WTC11 (cell line): ENCODE measurements around the gene TLCD1. TPM values are rescaled to one million over a fixed set of nuclear protein-coding genes. Genes with fewer than 3 reads are reported as not detected.
A peak's percentile ranks its signal among the peaks of the same experiment; 100 is the strongest.
"Not testable (repeated sequence)": the region's sequence is repeated elsewhere in the genome, so short reads cannot be mapped to it uniquely, and the experiment has no call there.

Experiments used
- ATAC-seq: fragments of 200-7000 bp; cut with Tn5 transposase; 2 replicates; pipeline ENCODE4 v1.10.0; 2021; ENCODE audit warnings: mild to moderate bottlenecking, moderate library complexity
- CTCF ChIA-PET: fragments of 300-600 bp; sonication (Branson Sonifier 250); formaldehyde crosslinking; loops from one replicate; lab custom pipeline; 2021; ENCODE audit warnings: antibody characterized with exemption; lab: Charles Lee
- POLR2A ChIA-PET: fragments of 350-600 bp; sonication (Branson Sonifier 250); formaldehyde crosslinking; loops from one replicate; lab custom pipeline; 2021; ENCODE audit warnings: antibody characterized with exemption; lab: Charles Lee
- DNase-seq: peaks from one replicate; pipeline ENCODE4 v3.0.0; 2021; ENCODE audit warnings: low spot score
- H3K27ac Mint-ChIP-seq: 2 replicates; pipeline ENCODE4 v1.8.0; 2021; ENCODE audit warnings: mixed read lengths
- H3K27me3 Mint-ChIP-seq: 2 replicates; pipeline ENCODE4 v1.8.0; 2021; ENCODE audit warnings: low read depth, mild to moderate bottlenecking, moderate library complexity, mixed read lengths
- H3K36me3 Mint-ChIP-seq: 2 replicates; pipeline ENCODE4 v1.8.0; 2021; ENCODE audit warnings: mixed read lengths
- H3K4me1 Mint-ChIP-seq: 2 replicates; pipeline ENCODE4 v1.8.0; 2022; ENCODE audit warnings: mixed read lengths
- H3K4me3 Mint-ChIP-seq: 2 replicates; pipeline ENCODE4 v1.8.0; 2021; ENCODE audit warnings: mild to moderate bottlenecking, moderate library complexity, mixed read lengths
- H3K9me3 Mint-ChIP-seq: 2 replicates; pipeline ENCODE4 v1.8.0; 2021; ENCODE audit warnings: mixed read lengths
- AFF4 ChIP-seq: sonication (generic); formaldehyde crosslinking; IDR thresholded peaks from 2 replicates; pipeline ENCODE4 v1.8.1; 2023; ENCODE audit warnings: mild to moderate bottlenecking, missing genetic modification reagents, borderline replicate concordance
- ATF1 ChIP-seq: sonication (generic); formaldehyde crosslinking; IDR thresholded peaks from 2 replicates; pipeline ENCODE4 v1.8.1; 2023; ENCODE audit warnings: mild to moderate bottlenecking, moderate library complexity, missing genetic modification reagents
- ATF6 ChIP-seq: sonication (generic); formaldehyde crosslinking; IDR thresholded peaks from 2 replicates; pipeline ENCODE4 v1.8.1; 2023; ENCODE audit warnings: mild to moderate bottlenecking, missing genetic modification reagents
- CREB1 ChIP-seq: sonication (generic); formaldehyde crosslinking; IDR thresholded peaks from 2 replicates; pipeline ENCODE4 v1.8.0; 2023; ENCODE audit warnings: mild to moderate bottlenecking, missing genetic modification reagents
- E2F5 ChIP-seq: sonication (generic); formaldehyde crosslinking; IDR thresholded peaks from 2 replicates; pipeline ENCODE4 v1.8.1; 2022; ENCODE audit warnings: mild to moderate bottlenecking, moderate library complexity, missing genetic modification reagents
- ETV6 ChIP-seq: sonication (generic); formaldehyde crosslinking; IDR thresholded peaks from 2 replicates; pipeline ENCODE4 v1.8.1; 2022; ENCODE audit warnings: mild to moderate bottlenecking, missing genetic modification reagents
- FOXK1 ChIP-seq: sonication (generic); formaldehyde crosslinking; IDR thresholded peaks from 2 replicates; pipeline ENCODE4 v1.8.0; 2022; ENCODE audit warnings: mild to moderate bottlenecking, moderate library complexity, missing genetic modification reagents
- GRHL2 ChIP-seq: fragments of 250-450 bp; sonication (Bioruptor Pico); IDR thresholded peaks from 2 replicates; pipeline ENCODE4 v1.8.0; 2022; ENCODE audit warnings: mild to moderate bottlenecking, moderate library complexity; ENCODE audit not compliant: insufficient replicate concordance, severe bottlenecking
- JUN ChIP-seq: sonication (generic); formaldehyde crosslinking; IDR thresholded peaks from 2 replicates; pipeline ENCODE4 v1.8.0; 2023; ENCODE audit warnings: mild to moderate bottlenecking, missing genetic modification reagents
- MAX ChIP-seq: sonication (generic); formaldehyde crosslinking; IDR thresholded peaks from 2 replicates; pipeline ENCODE4 v1.8.0; 2022; ENCODE audit warnings: mild to moderate bottlenecking, missing genetic modification reagents
- MLX ChIP-seq: sonication (generic); formaldehyde crosslinking; IDR thresholded peaks from 2 replicates; pipeline ENCODE4 v1.8.1; 2023; ENCODE audit warnings: mild to moderate bottlenecking, missing genetic modification reagents, moderate library complexity
- MYBL2 ChIP-seq: sonication (generic); formaldehyde crosslinking; IDR thresholded peaks from 2 replicates; pipeline ENCODE4 v1.8.1; 2023; ENCODE audit warnings: mild to moderate bottlenecking, moderate library complexity, missing genetic modification reagents
- PREB ChIP-seq: sonication (generic); formaldehyde crosslinking; IDR thresholded peaks from 2 replicates; pipeline ENCODE4 v1.8.1; 2022; ENCODE audit warnings: mild to moderate bottlenecking, missing genetic modification reagents, moderate library complexity, borderline replicate concordance
- TCF7 ChIP-seq: sonication (generic); formaldehyde crosslinking; IDR thresholded peaks from 2 replicates; pipeline ENCODE4 v1.8.0; 2022; ENCODE audit warnings: mild to moderate bottlenecking, low read depth, missing genetic modification reagents, moderate library complexity
- ZNF219 ChIP-seq: sonication (generic); formaldehyde crosslinking; IDR thresholded peaks from 2 replicates; pipeline ENCODE4 v1.8.0; 2023; ENCODE audit warnings: missing genetic modification reagents, mild to moderate bottlenecking, borderline replicate concordance
- ZNF281 ChIP-seq: sonication (generic); formaldehyde crosslinking; IDR thresholded peaks from 2 replicates; pipeline ENCODE4 v1.8.0; 2023; ENCODE audit warnings: mild to moderate bottlenecking, missing genetic modification reagents
- ZNF317 ChIP-seq: sonication (generic); formaldehyde crosslinking; IDR thresholded peaks from 2 replicates; pipeline ENCODE4 v1.8.1; 2023; ENCODE audit warnings: low read depth, mild to moderate bottlenecking, moderate library complexity, missing genetic modification reagents, borderline replicate concordance
- ZNF396 ChIP-seq: fragments of 250-450 bp; sonication (Bioruptor Pico); IDR thresholded peaks from 2 replicates; pipeline ENCODE4 v1.8.0; 2021; ENCODE audit warnings: mild to moderate bottlenecking, moderate library complexity, borderline replicate concordance
- total RNA-seq: library from RNA; stranded (reverse); gene quantifications from 3 replicates; pipeline ENCODE4 v1.2.3, GENCODE V29; 2021

TLCD1 gene
- total RNA-seq, 1 experiment from 2014 or later, result 36.0 TPM

GRCh38 chr17:28722417-28723158 is 3.4 kb downstream of the TLCD1 start:
- ATAC-seq (no peak), DNase-seq (no peak)
- peaks cover 55% of the 10 kb centered on the region for H3K4me1 Mint-ChIP-seq
- peak overlapping the region; percentile 100 for H3K27ac Mint-ChIP-seq
- CTCF ChIA-PET, result interaction anchor here (1.3 to 1.9 kb wide), 2 partner anchors 11 to 41 kb away, joined by 4 to 6 read pairs; partner anchors contain the start of gene PROCA1
- TF ChIP-seq AFF4 (CRISPR knock-in tag), result no peak
- TF ChIP-seq ATF1 (CRISPR knock-in tag), result no peak
- no peak for TF ChIP-seq MYBL2 (CRISPR knock-in tag)
- no peak for TF ChIP-seq ZNF219 (CRISPR knock-in tag)
- no peak for TF ChIP-seq PREB (CRISPR knock-in tag)
- no peak for TF ChIP-seq E2F5 (CRISPR knock-in tag)
- no peak for TF ChIP-seq GRHL2 (CRISPR knock-in tag)
- TF ChIP-seq FOXK1 (CRISPR knock-in tag), result no peak
- no peak for TF ChIP-seq MAX (CRISPR knock-in tag)
- no peak for TF ChIP-seq ZNF396
- no peak for TF ChIP-seq ETV6 (CRISPR knock-in tag)
- no peak for TF ChIP-seq ATF6 (CRISPR knock-in tag)
- no peak for TF ChIP-seq ZNF317
- TF ChIP-seq CREB1 (CRISPR knock-in tag), result no peak
- no peak for TF ChIP-seq TCF7 (CRISPR knock-in tag)
- TF ChIP-seq JUN, result no peak
- no peak for TF ChIP-seq ZNF281
- no peak for TF ChIP-seq MLX (CRISPR knock-in tag)
- POLR2A ChIA-PET, result interaction anchor here (1.4 kb wide), 1 partner anchor 12 kb away, joined by 8 read pairs; the partner anchor contains the start of gene PROCA1
- H3K4me3 Mint-ChIP-seq, result peak overlapping the region; percentile 100
- no peaks in the 10 kb centered on the region for H3K9me3 Mint-ChIP-seq
- peaks cover 48% of the 10 kb centered on the region for H3K36me3 Mint-ChIP-seq
- no peaks in the 10 kb centered on the region for H3K27me3 Mint-ChIP-seq

GRCh38 chr17:28720997-28721329 is 5.1 kb downstream of the TLCD1 start:
- ATAC-seq, H3K27me3 Mint-ChIP-seq, DNase-seq, H3K9me3 Mint-ChIP-seq: not testable (repeated sequence)
- Mint-ChIP-seq H3K27ac (peak overlapping the region; percentile 100), H3K4me1 (peaks cover 60% of the 10 kb centered on the region), H3K4me3 (peak overlapping the region; percentile 100), H3K36me3 (peaks cover 49% of the 10 kb centered on the region)
- ChIA-PET POLR2A (interaction anchor here (2.1 kb wide), 1 partner anchor 10 kb away, joined by 56 read pairs; the partner anchor contains the start of gene PROCA1), CTCF (interaction anchor here (1.2 to 1.5 kb wide), 2 partner anchors 29 to 181 kb away, joined by 3 to 4 read pairs; no protein-coding TSS in a partner anchor)
